Right atrium auricular region (tissue), 2 donors: Measurements from ENCODE around the gene DDX24. TPM values are rescaled to one million over a fixed set of nuclear protein-coding genes. Genes with fewer than 3 reads are reported as not detected.
A peak's percentile ranks its signal among the peaks of the same experiment; 100 is the strongest.

Experiments
- DNase-seq: peaks from one replicate; pipeline ENCODE4 v3.0.0-alpha.2; 2019; ENCODE audit warnings: low spot score
- H3K27ac ChIP-seq, 2 donors: fragments of 200-600 bp; sonication (generic); 1 replicate in 1 of 2; 2 replicates in 1 of 2; pipeline ENCODE4 v1.5.1; 2016 to 2019
- H3K27me3 ChIP-seq, 2 donors: fragments of 200-600 bp; sonication (generic); one replicate each; pipeline versions ENCODE4 v1.5.1 to v1.6.0; 2017 to 2019
- H3K36me3 ChIP-seq: fragments of 200-600 bp; sonication (generic); one replicate; pipeline ENCODE4 v1.5.1; 2016
- H3K4me1 ChIP-seq, 2 donors: fragments of 200-600 bp; sonication (generic); one replicate each; pipeline versions ENCODE4 v1.5.1 to v1.6.0; 2017 to 2019
- H3K4me3 ChIP-seq, 2 donors: fragments of 200-600 bp; sonication (generic); 1 replicate in 1 of 2; 2 replicates in 1 of 2; pipeline ENCODE4 v1.5.1; 2017 to 2019; ENCODE audit warnings: mild to moderate bottlenecking in 1 of 2, moderate library complexity in 1 of 2
- H3K9me3 ChIP-seq, 2 donors: fragments of 200-600 bp; sonication (generic); one replicate each; pipeline ENCODE4 v1.5.1; 2019
- total RNA-seq, 2 donors: library from RNA; depleted of rRNA; stranded (reverse); fragments of >200 nt; gene quantifications; one replicate each; pipeline ENCODE4 v1.1.0, GENCODE V29; 2016
- TF ChIP-seq, protein P1 (sequence below), 2 donors: fragments of 200-600 bp; sonication (generic); IDR thresholded peaks; one replicate each; pipeline ENCODE4 v1.5.1; 2019; ENCODE audit warnings: antibody characterized with exemption in 2 of 2

The DDX24 gene
- total RNA-seq, 2 donors from 2014 or later: 166 to 178 TPM

DNA sequence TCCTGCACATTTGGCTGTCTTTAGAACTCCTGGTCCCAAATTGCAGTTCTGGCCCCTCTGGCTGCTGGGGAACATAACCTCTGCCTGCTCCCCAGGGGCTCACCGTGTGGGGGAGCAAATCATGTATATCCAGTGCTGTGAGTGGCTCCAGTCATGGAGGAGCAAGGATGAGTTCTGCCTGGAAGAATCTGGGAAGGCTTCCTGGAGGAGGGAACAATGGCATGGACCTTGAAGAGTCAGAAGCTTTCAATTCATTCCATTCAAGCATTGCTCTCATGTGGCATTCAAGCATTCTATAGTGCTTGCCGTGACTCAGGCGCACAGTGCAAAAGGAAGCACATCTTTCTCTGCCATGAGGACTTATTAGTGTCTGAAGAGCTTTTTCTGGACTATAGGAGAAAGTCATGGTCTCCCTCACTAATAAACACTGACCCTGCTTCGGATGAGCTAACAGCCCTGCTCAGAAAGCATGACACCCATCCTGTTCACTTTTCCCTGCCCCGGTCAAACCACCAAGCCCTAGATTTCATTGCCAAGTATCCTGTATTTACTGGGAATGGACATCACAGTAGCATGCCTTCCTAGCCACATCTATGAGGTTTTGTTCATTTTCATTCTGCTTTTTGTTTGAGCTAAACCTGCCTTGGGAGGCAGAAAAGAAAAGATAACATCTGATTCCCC is 33.0 kb upstream of the DDX24 start:
- Histone ChIP-seq H3K4me3 (peak overlapping the region in 1 of 2 donors; percentile 55), H3K9me3 (no peaks in the 10 kb centered on the region), H3K27me3 (no peaks in the 10 kb centered on the region), H3K27ac (peak overlapping the region; percentile 83 to 92), H3K36me3 (no peaks in the 10 kb centered on the region), H3K4me1 (peaks cover 0 to 48% of the 10 kb centered on the region in 2 donors)
- TF ChIP-seq, protein P1, sequence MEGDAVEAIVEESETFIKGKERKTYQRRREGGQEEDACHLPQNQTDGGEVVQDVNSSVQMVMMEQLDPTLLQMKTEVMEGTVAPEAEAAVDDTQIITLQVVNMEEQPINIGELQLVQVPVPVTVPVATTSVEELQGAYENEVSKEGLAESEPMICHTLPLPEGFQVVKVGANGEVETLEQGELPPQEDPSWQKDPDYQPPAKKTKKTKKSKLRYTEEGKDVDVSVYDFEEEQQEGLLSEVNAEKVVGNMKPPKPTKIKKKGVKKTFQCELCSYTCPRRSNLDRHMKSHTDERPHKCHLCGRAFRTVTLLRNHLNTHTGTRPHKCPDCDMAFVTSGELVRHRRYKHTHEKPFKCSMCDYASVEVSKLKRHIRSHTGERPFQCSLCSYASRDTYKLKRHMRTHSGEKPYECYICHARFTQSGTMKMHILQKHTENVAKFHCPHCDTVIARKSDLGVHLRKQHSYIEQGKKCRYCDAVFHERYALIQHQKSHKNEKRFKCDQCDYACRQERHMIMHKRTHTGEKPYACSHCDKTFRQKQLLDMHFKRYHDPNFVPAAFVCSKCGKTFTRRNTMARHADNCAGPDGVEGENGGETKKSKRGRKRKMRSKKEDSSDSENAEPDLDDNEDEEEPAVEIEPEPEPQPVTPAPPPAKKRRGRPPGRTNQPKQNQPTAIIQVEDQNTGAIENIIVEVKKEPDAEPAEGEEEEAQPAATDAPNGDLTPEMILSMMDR (IDR thresholded peaks at IDR 0.05): no peak
- no peak for DNase-seq

DNA sequence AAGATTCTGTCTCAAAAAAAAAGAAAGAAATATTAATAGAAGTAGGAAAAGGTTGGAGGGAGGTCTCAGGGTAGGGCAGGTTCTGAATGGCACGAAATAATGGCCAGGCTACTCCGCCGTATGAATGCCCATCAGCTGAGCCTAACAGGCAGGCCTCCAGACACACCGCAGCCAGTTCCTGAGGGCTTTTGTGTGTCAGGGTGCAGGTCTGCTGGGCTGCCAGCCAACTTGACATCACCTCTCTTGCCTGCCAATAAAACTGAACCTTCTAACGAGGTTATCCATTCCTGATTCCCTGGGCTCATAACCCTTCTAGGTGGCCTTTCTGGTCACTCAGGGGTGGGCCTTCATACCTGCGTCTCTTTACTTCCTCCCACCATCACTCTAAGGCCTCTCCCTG is 32.5 kb upstream of the DDX24 start:
- Histone ChIP-seq H3K4me1 (peaks cover 0 to 49% of the 10 kb centered on the region in 2 donors), H3K27ac (peak overlapping the region; percentile 83 to 92), H3K9me3 (no peaks in the 10 kb centered on the region), H3K36me3 (no peaks in the 10 kb centered on the region), H3K27me3 (no peaks in the 10 kb centered on the region), H3K4me3 (peak overlapping the region in 1 of 2 donors; percentile 55)
- TF ChIP-seq, protein P1 (IDR thresholded peaks at IDR 0.05): no peak
- DNase-seq: no peak

DNA sequence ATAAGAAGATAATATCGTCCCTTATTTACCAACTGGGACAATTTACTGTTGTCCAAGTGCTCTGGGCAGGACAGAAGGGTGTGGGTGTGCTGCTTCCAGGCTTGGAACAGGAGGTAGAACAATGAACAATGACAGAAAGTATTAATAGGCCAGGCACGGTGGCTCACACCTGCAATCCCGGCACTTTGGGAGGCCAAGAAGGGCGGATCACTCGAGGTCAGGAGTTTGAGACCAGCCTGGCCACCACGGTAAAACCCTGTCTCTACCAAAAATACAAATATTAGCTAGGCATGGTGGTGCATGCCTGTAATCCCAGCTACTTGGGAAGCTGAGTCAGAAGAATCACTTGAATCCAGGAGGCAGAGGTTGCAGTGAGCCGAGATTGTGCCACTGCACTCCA is 32.1 kb upstream of the DDX24 start:
- Histone ChIP-seq H3K36me3 (no peaks in the 10 kb centered on the region), H3K9me3 (no peaks in the 10 kb centered on the region), H3K4me1 (peaks cover 0 to 49% of the 10 kb centered on the region in 2 donors), H3K27me3 (no peaks in the 10 kb centered on the region), H3K4me3 (peak overlapping the region in 1 of 2 donors; percentile 55), H3K27ac (peak overlapping the region; percentile 83 to 92)
- DNase-seq: no peak
- TF ChIP-seq, protein P1 (IDR thresholded peaks at IDR 0.05): no peak

DNA sequence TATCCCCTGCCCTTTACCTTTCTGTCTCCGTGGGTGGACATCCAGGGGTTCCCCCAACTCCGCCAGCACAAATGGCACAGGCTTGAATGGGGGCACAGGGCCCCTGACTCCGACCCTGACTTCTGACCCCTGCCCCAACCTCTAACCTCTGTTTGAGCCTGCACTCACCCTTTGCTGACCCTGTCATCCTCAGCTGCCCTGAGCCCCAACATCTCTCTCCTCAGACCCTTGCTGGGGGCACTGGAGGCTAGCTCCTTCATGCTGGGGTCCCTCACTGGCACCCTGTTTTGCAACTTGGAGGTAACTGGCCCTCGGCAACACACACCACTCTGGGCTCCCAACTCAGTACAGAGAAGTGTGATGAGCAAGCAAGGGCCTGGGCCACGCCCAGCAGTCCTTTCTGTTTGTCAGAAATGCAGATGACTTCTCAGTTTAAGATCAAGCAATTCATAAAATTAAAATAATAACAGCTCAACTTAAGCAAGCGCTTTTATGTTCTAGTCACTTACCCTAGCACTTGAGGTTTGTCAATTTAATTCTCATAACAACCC is 31.6 kb upstream of the DDX24 start:
- TF ChIP-seq, protein P1 (IDR thresholded peaks at IDR 0.05): no peak
- Histone ChIP-seq H3K27me3 (no peaks in the 10 kb centered on the region), H3K9me3 (no peaks in the 10 kb centered on the region), H3K4me1 (peaks cover 0 to 49% of the 10 kb centered on the region in 2 donors), H3K27ac (peak overlapping the region; percentile 83 to 92), H3K4me3 (peak overlapping the region; percentile 43 to 55), H3K36me3 (no peaks in the 10 kb centered on the region)
- no peak for DNase-seq

DNA sequence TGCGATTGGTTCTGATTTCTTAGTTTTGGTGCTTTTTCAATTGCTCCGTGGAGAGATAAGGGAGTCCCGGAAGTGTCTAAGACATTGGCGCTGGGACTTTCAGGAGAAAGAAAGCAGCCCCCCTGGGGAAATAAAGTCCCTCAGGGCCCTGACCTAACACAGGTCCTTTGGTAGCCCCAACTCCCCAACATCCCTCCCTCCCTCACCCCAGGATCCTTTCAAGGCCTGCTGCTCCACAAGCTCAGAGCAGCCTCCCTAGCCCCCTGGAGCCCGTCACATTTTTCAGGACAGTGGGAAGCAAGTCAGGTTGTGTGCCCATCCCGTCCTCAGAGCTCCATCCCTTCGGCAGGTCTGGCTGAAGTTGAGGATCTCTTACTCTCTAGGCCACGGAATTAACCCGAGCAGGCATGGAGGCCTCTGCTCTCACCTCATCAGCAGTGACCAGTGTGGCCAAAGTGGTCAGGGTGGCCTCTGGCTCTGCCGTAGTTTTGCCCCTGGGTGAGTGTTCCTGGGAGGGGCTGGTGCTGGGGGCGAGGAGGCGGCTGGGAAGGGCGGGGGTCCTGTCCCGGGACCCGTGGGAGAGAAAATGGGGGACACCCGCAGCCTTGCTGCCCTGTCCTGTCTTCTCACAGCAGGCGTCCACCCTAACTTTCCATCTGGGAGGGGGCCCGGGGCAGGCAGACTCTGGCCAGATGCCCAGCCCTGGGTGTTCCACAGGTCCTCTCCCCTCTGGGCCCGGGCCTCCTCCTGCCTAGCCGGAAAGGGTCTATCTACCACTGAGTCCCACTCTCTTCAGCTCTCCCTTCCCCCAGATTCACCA is 30.5 kb upstream of the DDX24 start:
- TF ChIP-seq, protein P1 (IDR thresholded peaks at IDR 0.05): no peak
- H3K4me3 ChIP-seq: peak overlapping the region; percentile 43 to 55
- no peak for DNase-seq
- H3K4me1 ChIP-seq: peaks cover 0 to 49% of the 10 kb centered on the region in 2 donors
- H3K27me3 ChIP-seq: no peaks in the 10 kb centered on the region
- peak overlapping the region; percentile 83 to 92 for H3K27ac ChIP-seq
- H3K36me3 ChIP-seq: no peaks in the 10 kb centered on the region
- no peaks in the 10 kb centered on the region for H3K9me3 ChIP-seq
